ENCODE measurements around the gene PRIM2.
"Not testable (repeated sequence)": the region's sequence is repeated elsewhere in the genome, so short reads cannot be mapped to it uniquely, and the experiment has no call there.

The PRIM2 gene

DNA sequence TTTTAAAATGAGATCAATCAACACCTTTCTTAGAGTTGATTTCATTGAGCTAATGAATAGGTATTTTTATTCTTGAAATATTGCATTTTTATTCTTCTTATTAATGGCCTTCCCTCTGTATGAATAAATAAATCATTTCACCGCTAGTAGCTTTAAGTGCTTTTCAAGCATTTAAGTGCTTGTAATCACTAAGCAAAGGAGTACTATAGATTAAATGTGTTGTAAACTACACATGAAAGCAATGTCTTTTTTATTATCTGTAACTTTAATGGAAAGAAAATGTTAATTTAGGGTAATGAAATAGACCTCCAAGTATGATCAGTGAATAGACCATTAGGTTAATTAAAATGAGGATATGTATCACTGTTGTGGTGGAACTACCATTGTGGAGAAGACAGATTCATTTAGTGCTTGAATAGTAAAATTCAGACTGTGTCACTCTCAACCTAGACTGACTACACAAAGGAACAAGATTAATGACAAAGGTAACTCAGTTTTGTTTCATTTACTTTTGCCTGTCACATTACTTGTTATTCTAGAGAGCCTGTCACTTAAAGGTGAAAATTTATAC lies 132.2 kb downstream of the PRIM2 start:
- not testable (repeated sequence) for DNase-seq

DNA sequence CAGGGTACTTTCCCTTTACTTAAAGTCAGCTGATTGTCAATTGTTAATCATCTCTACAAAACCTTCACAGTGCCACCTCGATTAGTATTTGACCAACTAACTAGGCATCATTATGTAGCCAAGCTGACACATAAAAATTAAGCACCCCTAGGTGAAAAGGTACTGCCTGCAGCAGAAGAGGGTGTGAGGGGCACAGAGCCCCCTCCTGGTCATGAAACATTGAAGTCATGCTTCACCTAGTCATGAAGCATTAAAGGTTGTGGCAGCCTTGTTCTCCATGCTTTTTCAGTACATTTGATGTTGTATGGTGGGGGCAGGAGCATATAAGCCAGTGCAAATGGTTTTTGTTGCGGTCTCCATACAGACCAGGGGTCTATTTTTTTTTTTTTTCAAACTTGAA lies 142.4 kb downstream of the PRIM2 start:
- not testable (repeated sequence) for DNase-seq

DNA sequence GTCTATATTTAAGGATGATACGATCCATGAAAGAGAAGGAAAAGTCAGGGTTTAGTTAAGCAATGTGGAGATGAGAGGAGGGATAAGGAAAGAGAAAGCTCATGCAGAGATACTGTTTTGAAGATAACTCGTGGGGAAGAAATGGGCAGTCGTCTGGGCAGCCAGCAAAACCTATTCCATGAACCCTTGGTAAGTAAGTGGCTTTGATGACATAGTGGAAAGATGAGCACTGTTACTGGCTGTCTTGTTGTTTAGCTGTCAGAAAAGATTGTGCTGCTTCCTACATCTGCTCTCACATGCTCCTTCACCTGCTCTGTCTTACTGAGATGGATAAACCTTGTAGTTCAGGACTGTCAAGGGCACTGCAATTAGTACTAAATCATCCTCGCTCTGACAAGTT lies 143.6 kb downstream of the PRIM2 start:
- DNase-seq, result not testable (repeated sequence)

DNA sequence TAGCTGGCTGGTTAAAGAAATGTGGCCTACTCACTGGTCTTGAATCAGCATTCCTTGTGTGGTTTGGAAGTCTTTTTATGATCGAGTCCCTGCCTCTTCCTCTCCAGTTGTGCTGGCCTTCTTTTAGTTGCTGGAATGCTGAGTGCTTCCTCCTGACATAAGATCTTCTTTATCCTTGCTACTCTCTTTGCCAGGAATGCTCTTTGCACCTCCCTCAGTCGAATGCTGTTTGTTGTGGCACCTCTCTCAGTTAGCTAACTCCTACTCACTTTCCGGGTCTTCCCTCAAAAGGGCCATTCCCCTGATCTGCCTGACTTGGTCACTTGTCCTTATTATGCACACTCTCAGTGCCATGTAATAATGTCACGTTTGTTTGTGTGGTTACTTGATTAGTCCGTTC lies 146.4 kb downstream of the PRIM2 start:
- not testable (repeated sequence) for DNase-seq

DNA sequence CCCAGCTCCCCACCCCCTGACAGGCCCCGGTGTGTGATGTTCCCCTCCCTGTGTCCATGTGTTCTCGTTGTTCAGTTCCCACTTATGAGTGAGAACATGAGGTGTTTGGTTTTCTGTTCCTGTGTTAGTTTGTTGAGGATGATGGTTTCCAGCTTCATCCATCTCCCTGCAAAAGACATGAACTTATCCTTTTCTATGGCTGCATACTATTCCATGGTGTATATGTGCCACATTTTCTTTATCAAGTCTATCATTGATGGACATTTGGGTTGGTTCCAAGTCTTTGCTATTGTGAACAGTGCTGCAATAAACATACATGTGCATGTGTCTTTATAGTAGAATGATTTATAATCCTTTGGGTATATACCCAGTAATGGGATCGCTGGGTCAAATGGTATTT lies 148.5 kb downstream of the PRIM2 start:
- DNase-seq, result not testable (repeated sequence)

DNA sequence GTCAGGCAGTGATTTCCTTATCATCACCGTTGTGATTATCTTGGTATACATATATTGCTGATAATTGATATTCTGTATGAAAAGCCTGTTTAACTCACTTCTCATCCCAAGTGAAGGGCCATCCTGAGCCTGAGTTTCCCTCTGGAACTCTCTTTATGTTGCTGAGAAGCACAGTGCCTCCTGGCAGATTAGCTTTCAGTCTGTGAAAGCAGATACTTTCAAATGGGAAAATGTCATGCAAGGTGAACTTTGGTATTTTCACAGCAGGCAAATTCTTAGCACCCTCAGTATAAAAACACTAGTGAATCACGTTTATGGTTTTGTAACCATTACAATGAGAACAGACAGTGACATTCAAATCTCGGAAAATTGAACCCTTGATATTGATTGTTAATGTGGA lies 151.6 kb downstream of the PRIM2 start:
- no peak for DNase-seq

DNA sequence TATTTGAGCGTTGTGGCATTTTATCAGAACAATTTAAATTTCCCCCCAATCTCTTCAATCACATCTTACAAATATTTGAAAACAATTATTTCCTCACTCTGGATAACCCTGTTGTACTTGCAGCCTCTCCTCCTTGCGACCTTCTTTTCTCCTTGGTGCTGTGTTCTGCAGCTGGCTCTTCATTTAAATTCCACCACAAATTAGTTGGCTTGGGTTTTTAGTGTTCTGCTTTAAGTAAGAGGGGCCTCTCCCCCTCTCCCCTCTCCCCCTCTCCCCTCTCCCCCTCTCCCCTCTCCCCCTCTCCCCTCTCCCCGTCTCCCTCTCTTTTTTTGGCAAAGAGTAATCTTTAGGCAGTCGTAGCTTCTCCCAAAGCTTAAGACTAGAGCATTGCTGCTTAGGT lies 152.7 kb downstream of the PRIM2 start:
- not testable (repeated sequence) for DNase-seq

DNA sequence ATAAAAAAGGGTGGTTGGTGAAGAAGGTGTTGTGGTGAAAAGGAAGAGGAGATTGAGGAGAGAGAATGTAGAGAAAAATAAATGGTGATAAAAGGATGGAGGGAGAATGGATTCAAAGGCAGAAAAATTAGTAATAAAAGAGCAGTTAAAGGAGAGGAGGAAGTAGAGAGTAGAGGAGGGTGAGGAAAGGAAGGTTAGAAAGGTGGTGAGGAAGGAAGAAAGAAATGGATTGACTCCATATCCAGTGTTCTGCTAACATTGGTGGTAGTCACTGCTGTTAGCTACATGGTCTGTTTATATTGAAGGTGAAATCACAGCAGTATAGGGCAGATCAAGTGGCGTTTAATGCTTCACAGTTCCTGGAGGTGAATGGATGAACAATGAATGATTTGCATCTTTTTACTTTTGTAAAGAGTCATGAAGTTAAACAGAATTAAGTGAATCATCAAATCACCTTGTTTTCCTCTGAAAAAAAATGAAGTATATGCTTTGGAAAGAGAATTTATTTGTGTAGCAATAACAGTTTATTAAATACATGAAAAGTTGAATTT lies 154.0 kb downstream of the PRIM2 start:
- not testable (repeated sequence) for DNase-seq

DNA sequence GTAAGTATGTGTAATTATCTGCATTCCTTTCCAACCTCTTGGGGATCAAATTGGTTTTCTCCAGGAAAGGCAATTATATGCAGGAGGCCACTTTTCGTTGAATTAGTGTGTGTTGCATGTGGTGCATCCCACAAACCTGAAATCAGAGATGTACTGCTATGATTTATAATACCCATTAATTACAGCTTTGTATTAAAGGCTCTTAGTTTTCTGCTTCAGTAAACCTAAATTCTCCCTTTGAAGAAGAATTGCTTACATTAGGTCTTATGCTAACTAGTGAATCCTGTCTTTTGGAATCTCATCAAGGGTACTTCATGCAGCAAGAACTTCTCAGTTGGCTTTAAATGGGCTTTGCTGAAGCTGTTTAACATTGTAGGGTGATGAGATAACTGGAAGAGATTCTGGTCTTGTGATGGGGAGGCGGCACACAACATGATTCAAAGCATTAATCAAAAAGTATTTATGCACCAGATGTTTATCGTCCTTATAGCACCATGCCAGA lies 155.5 kb downstream of the PRIM2 start:
- DNase-seq, result peak; percentile 27

DNA sequence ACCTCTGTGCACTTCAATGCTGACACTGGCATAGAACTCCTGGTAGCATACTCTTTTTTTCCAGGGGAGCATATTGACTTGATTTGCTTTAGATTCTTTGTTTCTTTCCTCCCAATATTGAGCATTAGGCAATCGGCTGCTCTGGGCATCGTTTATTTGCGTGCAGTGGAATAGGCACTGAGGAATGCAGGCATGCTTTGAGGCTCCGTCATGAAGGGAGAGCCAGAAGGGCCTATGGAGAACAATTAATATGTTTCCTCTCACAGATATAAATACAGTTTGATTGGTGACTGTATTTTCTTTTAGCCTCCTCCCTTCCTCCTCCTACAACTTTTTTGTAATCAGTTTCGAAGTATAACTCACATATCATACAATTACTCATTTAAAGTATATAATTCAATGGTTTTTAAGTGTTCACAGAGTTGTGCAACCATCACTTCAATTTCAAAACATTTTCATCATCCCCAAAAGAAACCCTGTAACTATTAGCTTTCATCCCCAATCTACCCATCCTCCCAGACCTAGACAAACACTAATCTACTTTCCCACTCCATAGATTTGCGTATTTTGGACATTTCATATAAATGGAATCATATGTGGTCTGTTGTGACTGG lies 157.5 kb downstream of the PRIM2 start:
- not testable (repeated sequence) for DNase-seq

DNA sequence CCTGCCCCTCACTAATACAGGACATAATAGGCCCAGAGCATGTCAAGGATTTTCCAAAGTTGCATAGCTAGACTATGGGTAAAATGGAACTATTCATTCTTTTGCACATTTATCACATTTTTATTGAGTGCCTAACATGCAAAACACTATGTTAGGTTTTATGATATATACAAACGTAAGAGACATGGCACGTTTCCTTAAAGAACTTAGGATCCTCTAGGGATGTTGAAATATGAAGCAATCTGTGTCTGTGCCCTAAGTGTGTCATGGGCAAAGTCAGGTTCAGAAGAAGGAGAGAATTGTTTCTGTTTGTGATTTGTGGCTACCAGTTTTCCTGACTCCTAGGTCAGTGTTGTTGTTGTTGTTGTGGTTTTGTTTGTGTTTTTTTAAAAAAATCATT lies 158.2 kb downstream of the PRIM2 start:
- not testable (repeated sequence) for DNase-seq

DNA sequence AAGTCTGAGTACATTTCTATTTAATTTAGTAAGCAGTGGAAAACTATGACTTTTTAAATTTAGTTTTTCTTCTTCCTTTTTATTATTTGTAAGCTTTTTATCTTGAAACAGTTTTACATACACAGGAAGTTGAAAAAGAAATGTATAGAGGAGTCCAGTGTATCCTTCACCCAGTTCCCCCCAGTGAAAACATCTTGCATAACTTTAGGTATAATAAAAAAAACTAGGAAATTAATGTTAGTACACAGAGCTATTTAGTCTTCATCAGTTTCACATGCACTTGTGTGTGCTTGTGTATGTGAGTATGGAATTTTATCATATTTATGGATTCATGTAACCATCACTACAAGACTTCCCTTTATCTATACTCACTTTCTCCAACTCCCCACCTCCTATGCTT lies 162.8 kb downstream of the PRIM2 start:
- not testable (repeated sequence) for DNase-seq

DNA sequence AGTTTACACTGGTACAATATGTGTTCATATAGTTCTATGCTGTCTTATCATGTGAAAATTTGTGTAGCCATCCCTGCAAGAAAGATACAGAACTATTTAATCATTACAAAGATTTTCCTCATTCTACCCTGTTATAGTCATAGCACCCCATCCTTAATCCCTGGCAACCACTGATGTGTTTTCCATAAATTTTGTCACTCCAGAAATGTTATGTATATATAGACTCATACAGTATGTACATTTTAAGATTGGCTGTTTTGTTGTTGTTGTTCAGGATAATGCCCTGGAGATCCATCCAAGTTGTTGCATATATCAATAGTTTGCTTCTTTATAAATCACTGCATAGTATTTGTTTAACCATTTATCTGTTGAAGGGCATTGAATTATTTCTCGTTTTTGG lies 163.7 kb downstream of the PRIM2 start:
- DNase-seq, result not testable (repeated sequence)

DNA sequence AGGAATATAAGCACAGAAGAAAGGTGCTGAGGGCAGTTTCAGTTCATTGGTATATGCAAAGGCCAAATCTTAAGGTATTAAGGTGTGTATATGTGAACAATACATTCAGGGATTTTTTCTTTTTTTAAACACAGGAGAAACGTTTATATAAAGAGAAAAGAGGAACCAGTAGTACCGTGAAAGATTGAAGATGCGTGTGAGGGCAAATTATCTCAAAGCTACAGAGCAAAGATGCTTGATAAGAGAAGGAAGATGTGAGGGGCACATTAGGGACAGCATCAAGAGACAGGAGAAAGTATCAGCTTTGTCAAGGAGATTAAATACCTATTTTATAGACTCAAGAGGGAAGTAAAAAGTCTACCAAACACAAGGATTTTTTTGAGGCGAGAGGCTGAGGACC lies 165.0 kb downstream of the PRIM2 start:
- DNase-seq, result not testable (repeated sequence)

DNA sequence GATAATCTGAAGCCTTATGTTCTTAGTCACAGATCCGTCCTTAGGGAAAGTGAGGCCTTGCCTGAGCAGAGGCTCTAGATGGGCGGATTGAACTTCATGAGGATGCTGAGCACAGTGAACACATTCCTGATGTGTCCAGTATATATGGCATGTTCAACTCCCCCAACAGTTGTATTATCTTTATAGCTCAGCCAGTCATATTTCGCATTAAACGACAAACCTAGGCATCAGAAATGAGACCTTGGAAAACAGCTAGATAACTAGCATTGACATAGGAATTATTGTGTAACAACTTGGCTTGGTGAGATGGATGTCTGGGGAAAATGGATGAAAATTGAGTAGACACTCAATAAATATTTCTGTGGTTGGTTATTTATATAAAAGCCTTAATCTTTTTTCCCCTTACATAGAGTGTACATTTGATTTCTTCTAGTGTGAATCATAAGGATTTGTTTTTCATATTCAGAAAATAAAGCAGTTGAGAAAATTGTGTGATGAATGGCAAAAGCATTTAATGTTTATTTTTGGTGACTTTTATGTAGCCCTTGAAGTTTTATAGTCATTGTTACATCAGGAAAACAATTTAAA lies 169.2 kb downstream of the PRIM2 start:
- DNase-seq, result not testable (repeated sequence)

DNA sequence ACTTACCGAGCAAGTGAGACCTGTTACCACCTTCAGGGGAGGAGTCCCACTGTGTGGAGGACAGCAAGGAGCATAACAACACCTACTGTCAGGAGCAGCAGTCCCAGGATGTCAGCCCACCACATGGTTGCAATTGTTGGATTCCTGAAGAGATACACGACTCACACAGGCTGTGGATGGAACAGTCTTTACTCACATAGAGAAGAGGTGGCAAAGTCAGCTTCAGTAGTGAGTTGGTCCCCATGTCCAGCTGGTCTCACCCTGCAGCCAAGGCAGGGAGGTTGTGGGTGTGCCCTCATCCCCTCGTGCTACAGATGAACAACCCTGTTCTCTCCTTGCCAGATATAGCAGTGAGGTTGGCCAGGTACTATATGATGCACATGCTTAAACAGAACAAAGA lies 171.1 kb downstream of the PRIM2 start:
- DNase-seq, result not testable (repeated sequence)

DNA sequence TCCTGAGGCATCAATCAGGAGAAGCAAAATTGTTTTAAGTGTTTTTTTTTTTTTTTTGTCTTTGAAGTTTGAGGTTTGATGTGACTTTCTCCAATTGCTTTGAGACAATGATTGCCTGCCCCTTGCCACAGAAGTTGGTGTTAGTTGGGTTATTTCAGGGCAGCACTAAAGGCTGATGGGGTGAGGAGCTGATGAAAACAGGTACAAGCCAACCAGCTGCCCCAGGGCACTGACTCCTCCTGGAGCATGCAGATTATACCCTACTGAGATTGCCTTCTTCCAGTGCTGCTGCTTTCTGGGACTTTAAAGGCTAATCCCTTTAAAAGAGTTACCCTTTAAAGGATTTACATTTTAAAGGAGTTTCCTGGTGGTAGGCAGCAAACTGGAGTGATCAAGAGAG lies 172.5 kb downstream of the PRIM2 start:
- not testable (repeated sequence) for DNase-seq

DNA sequence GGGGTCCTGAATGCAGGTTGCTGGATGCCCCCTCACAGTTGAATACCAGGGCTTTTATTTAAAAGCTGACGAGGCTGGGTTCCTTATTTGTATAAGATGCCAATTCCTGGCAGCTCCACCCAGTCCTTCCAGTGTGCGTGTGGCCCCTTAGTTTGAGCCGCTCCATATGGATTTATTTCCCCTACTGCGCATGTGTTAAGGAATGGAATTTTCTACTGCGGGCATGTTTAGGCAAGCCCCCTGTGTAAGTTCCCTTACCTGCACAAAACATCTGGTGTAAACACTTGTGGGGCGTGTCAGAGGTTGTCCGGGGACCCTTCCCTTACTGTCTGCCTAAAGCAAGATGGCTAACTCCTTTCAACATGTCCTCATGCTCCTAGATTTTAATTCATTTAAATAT lies 174.4 kb downstream of the PRIM2 start:
- DNase-seq, result not testable (repeated sequence)

DNA sequence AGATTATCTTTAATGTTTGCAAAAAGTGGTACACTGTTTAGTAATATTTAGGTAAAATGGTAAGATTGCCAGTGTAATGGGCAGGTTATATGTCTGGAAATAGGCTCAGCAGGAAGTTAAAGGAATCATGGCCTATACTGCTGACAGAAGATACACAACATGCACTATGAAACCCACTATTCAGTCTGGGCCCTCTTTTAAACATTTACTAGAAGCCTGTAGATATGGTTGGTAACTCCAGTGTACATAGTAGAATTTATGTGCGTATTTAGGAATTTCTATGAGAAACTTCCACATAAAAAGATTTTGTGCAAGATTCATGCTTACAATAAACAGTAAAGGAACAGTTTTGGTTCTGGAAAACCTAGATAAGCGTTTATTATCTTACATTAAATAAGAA lies 178.8 kb downstream of the PRIM2 start:
- DNase-seq, result not testable (repeated sequence)

DNA sequence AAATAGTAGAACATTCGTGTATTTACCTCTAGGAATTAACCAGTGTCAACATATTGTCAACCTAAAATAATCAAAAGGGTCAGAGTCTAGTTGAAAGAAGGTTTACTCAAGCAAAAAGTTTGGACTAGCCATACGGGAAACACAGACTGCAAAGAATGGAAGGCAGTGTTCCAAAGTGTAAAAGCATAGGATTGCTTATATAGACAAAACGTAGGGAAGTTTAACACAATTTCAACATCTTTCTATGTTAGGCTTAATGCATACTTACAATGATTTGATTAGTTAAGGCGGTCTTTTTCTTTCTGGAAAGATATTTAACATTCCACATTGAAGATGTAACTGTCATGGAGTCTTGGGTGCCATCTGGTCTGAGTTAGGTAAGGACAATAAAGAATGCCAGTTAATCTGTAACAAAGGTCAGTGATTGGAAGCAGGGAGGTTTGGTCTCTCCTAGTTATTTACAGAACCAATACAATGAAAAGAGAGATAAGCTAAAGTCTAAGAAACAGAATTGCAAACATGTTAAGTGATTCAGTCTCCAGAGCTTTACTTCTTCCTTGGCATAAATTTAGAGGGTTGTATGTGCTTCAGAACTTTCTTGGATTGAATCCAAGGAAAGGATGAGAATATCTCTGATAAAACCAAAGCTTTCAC lies 183.1 kb downstream of the PRIM2 start:
- peak; percentile 27 for DNase-seq

DNA sequence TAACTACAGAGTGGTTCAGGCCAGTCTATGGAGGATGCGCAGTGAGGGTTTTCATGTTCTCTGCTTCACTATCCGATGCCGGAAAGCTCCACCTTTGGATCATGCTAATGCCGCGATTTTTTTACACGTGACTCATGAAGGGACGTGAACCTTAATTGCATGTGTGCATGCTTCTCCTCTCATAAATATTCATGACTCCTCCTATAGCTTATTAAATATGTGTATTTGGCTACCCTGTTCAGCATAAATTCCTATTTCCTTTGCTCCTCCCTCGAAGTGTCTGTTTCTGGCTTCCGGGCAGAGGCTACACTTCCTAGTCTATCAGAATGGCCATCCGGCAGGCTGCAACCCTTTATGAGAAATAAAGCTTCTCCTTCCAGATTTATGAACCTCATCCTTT lies 185.0 kb downstream of the PRIM2 start:
- not testable (repeated sequence) for DNase-seq

DNA sequence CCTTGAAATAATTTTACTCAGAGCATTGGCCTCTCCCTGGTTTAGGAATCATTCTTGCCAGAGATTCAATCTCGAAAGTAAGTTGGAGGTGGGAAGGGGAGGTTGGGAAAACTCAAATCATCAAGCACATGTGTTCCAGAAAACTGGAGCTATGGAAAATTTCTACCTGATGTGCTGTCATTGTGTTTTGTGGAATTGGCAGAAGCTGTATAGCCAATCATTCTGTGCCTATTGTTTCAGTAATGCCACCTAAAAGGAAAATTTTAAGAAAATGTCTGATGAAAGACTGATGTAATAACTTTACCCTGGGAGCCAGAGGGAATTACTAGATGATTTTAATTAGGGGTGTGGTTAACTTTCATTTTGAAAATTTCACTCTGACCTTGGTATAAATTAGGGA lies 187.8 kb downstream of the PRIM2 start:
- not testable (repeated sequence) for DNase-seq

DNA sequence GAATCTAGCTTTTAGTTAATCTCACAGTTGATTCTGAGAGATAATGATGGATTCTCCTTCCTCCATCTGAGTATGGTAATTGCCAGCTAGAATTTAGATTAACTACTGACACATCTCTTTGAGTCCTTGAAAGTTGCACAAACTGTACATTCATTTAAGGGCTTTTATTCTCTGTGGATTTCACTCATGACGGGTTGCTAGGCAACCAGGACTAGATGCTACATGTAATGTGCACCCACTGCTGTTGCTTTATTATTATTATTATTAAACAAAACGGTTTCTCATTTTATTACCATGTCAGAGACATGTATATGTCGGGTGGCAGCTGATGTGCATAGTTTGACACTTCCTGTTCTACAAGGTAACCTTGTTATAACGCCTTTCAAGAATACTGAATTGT lies 193.0 kb downstream of the PRIM2 start:
- DNase-seq, result not testable (repeated sequence)
